ENCODE data around the gene ZBTB8A.
"Not testable (repeated sequence)": the region's sequence is repeated elsewhere in the genome, so short reads cannot be mapped to it uniquely, and the experiment has no call there.

ZBTB8A gene

DNA sequence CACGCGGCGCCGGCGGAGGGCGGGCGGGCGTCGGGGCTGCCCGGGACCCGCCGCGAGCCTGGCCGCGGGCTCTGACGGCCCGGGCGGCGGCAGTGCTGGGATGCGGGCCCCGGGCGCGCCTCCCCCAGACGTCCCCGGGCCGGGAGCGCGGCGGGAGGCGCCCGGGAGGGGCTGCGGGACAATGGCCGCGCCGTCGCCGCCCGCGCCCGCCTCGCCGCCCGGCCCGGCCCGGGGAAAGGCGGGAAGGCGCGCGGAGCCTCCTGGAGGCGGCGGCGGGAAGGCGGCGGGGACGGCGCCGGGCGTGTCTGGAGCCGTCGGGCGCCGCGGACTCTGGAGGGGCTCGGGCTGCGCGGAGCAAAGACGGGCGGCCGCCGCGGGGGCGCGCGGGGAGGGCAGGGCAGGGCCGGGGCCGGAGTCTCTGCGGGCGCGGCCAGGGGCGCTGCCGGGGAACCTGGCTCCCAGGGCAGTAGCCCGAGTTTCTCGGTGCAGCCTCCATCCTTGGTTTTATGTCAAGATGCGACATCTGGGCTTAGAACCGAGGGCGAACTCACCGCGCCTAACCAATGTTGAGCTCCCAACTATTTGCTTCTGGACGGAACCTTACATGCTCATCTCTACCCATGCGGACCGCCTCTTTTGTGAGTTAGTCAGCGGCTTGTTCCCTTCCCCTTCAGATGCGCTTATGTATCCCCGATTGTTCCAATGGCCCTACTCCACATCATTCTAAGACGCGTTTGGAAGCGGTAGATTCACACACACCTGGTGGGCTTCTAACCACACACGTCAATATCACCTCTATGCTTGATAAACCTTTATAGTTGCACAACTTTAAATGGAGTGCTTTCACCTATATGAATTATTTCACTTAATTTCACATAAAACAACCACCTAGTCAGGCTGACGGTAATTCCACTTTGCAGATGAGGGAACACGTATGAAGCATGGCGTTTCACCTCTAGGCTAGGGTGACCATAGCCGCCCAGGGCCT is 651 bp downstream of the ZBTB8A start:
- DNase-seq, result peak; percentile 35

DNA sequence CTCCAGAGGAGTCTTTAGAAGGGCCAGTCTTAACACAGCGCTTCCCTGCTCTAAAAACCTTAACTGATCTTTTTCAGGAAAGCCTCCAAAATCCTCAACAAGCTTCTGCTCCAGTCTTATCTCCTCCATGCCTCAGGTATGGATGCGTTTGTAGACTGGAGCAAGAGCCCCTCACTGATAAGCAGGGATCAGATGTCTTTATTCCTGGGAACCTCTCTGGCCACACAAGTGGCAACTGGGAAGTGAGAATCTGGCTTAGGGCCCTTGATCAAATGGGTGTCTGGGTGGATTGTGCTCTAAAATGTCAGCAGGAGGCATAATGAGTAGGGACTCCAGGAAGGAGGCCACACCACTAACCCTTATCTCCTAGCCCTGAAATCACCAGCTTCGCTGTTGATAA is 1.4 kb downstream of the ZBTB8A start:
- no peak for DNase-seq

GRCh38 chr1:32541064-32541566 is 1.9 kb downstream of the ZBTB8A start:
- DNase-seq, result no peak

GRCh38 chr1:32546611-32547010 is 7.4 kb downstream of the ZBTB8A start:
- no peak for DNase-seq

- no peak for DNase-seq
Observed at GRCh38 chr1:32549616-32550015, 10.4 kb downstream of the ZBTB8A start.

DNA sequence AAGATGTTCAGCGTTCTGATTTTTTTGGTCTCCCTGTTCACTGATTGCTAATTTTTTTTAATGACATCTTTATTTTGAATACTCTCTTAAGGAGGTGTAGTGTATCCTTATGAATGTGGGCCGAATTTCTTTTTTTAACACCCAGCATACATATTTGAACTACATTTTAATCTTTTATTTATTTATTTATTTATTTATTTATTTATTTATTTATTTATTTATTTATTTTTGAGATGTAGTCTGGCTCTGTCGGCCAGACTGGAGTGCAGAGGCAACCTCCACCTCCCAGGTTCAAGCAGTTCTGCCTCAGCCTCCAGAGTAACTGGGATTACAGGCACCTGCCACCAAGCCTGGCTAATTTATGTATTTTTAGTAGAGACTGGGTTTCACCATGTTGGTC is 15.1 kb downstream of the ZBTB8A start:
- DNase-seq, result no peak

DNA sequence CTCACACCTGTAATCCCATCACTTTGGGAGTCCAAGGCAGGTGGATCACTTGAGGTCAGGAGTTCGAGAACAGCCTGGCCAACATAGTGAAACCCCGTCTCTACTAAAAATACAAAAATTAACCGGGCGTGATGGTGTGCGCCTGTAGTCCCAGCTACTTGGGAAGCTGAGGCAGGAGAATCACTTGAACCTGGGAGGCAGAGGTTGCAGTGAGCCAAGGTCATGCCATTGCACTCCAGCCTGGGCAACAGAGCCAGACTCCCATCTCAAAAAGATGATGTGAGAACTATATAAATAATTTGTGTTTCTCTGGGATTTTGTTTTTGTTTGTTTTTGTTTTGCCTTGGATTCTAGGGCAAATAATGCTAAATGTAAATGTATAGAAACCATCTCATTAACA is 17.8 kb downstream of the ZBTB8A start:
- not testable (repeated sequence) for DNase-seq

DNA sequence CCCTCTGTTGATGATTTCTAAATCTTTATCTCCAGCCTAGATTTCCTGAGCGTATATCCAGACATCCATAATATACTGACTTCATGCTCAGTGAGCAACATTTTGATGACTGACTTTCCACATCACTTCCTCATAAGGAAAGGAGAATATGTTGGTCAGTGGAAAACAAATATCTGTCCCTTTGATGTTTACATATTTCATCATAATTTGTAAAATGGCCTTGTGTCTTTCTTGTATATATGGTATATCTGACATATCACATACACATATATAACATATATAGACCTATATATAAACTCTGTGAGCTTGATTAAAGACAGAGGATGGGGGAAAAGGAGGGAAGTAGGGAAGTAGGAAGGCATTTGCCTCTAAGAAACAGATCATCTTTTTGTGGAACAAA is 18.6 kb downstream of the ZBTB8A start:
- DNase-seq, result no peak

- no peak for DNase-seq
Observed at GRCh38 chr1:32568929-32569328, 29.7 kb downstream of the ZBTB8A start.

- no peak for DNase-seq
Observed at GRCh38 chr1:32580348-32581017, 41.3 kb downstream of the ZBTB8A start.

- DNase-seq, result no peak
Observed at GRCh38 chr1:32592943-32593342, 53.7 kb downstream of the ZBTB8A start.

GRCh38 chr1:32600034-32600433 is 60.8 kb downstream of the ZBTB8A start:
- no peak for DNase-seq

- no peak for DNase-seq
Observed at GRCh38 chr1:32605711-32606424, 66.6 kb downstream of the ZBTB8A start.

GRCh38 chr1:32606565-32607371 is 67.5 kb downstream of the ZBTB8A start:
- no peak for DNase-seq

GRCh38 chr1:32609180-32609579 is 70.0 kb downstream of the ZBTB8A start:
- DNase-seq, result no peak

- DNase-seq, result no peak
Observed at GRCh38 chr1:32611859-32612188, 72.6 kb downstream of the ZBTB8A start.

- DNase-seq, result peak; percentile 74
Observed at GRCh38 chr1:32612189-32612881, 73.1 kb downstream of the ZBTB8A start.

GRCh38 chr1:32613472-32613871 is 74.2 kb downstream of the ZBTB8A start:
- DNase-seq, result no peak

GRCh38 chr1:32618673-32619221 is 79.5 kb downstream of the ZBTB8A start:
- no peak for DNase-seq

DNA sequence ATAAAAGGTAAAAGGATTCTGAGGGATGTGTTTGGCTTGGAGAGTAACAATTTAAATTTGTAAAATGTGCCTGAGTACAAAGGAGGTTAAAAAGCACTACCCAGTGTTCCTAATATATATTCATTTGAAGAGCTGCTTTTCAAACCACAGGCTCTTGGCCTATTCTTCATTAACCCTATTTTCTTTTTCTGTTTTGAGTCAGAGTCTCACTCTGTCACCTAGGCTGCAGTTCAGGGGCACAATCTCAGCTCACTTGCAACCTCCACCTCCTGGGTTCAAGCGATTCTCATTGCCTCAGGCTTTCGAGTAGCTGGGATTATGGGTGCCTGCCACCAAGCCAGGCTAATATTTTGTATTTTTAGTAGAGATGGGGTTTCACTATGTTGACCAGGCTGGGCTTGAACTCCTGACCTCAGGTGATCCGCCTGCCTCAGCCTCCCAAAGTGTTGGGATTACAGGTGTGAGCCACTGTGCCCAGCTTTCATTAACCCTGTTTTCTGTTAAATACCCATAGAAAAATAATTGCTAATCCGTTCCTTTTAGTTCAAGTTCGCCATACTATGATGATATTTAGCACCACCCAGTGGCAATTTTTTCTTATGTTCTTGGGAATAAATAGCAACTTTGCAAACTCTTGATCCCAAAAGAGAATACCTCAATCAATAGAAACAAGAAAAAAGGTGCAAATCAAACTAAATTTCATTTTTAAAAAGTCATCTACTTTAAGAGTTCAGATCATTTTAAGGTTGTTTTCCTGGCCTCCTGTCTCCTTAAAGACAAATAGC is 80.7 kb downstream of the ZBTB8A start:
- DNase-seq, result no peak

DNA sequence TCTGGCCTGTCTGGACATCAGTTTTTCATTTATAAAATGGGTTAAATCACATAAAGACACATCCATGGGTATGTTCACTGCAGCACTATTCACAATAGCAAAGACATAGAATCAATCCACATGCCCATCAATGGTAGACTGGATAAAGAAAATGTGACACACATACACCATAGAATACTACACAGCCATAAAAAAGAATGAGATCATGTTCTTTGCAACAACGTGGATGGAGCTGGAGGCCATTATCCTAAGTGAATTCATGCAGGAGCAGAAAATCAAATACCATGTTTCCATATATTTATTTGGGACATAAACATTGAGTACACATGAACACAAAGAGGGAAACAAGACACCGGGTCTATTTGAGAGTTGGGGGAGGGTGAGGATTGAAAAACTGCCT is 83.0 kb downstream of the ZBTB8A start:
- no peak for DNase-seq
